Measurements from ENCODE around the gene MED9. TPM values are rescaled to one million over a fixed set of nuclear protein-coding genes. Genes with fewer than 3 reads are reported as not detected.
A peak's percentile ranks its signal among the peaks of the same experiment; 100 is the strongest.

Gene MED9
- total and polyA plus RNA-seq, 12 donors, result 8.2 to 41.2 (median 18.4) TPM

DNA sequence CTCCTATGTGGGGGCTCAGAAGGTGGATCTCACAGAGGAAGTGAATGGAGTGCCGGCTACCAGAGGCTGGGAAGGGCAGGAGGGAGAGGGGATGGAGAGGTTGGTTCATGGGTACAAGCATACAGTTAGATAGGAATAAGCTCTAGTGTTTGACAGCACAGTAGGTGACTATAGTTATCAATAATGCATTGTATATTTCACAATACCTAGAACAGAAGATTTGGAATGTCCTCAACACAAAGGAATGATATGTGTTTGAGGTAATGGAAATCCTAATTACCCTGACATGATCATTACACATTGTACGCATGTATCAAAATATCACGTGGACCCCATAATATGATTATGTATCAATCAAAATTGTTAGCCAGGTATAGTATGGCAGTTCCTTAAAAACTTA lies 38.9 kb upstream of the MED9 start:
- Histone ChIP-seq H3K9me3 (replicated peaks in 1 of 3) (no peaks in the 10 kb centered on the region), H3K4me3 (no peak overlapping the region), H3K27ac (no peak overlapping the region), H3K27me3 (no peaks in the 10 kb centered on the region), H3K36me3 (replicated peaks in 1 of 2) (no peaks in the 10 kb centered on the region), H3K4me1 (replicated peaks in 1 of 2) (peaks cover 0 to 6% of the 10 kb centered on the region in 2 donors)
- 85 to 98% (median 93%) methylated on average over 3 of the region's 3 CpGs for WGBS, 4 donors
- intact Hi-C loops (cut with DNase I), result no loop called here
- no peak for DNase-seq
- TF ChIP-seq, protein P1, sequence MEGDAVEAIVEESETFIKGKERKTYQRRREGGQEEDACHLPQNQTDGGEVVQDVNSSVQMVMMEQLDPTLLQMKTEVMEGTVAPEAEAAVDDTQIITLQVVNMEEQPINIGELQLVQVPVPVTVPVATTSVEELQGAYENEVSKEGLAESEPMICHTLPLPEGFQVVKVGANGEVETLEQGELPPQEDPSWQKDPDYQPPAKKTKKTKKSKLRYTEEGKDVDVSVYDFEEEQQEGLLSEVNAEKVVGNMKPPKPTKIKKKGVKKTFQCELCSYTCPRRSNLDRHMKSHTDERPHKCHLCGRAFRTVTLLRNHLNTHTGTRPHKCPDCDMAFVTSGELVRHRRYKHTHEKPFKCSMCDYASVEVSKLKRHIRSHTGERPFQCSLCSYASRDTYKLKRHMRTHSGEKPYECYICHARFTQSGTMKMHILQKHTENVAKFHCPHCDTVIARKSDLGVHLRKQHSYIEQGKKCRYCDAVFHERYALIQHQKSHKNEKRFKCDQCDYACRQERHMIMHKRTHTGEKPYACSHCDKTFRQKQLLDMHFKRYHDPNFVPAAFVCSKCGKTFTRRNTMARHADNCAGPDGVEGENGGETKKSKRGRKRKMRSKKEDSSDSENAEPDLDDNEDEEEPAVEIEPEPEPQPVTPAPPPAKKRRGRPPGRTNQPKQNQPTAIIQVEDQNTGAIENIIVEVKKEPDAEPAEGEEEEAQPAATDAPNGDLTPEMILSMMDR (IDR thresholded peaks at IDR 0.05), result no peak
- TF ChIP-seq POLR2A (IDR thresholded peaks at IDR 0.05), result no peak

DNA sequence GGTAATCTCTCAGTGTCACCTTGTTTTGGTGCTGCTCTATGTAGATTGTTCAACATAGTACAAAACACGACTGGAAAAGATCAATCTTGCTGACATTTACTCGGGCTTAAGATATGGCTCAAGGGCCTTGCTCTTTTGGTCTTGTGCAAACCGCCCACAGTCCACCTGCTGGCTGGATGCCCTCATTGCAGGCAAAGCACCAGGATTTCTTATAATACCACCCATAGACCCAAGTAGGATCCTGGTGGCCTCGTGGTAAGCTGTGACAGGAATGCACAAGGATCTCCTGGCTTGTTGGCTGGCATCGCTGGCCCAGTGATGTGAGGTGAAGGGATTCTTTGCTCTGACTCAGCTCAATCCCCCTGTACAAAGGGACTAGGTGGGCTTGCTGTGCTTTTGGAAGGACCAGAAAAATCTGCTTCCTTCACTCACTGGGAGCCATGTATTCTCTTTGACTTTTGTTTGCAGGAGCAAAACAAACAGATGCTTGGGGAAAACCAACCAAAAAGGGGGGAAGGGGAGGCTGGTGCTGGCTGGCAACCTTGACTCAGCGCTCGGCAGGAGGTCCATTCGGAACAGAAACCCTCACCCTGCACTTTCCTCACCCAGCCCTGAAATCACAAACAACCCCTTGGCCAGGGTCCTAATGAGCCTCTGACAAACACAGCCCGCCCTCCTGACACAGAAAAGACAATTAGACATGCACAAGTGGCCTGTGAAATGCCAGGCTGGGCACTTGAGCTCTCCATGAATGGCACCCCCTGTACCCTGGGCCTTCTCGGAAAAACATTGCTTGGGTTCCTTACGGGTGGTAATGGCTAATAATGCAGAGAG lies 36.6 kb upstream of the MED9 start:
- no peaks in the 10 kb centered on the region for H3K9me3 ChIP-seq (replicated peaks in 1 of 3)
- WGBS, 4 donors, result 62 to 76% (median 66%) methylated on average over 9 to 11 of the region's 11 CpGs
- intact Hi-C loops (cut with DNase I), result loop anchor here in 1 of 2 donors (10.0 kb wide), 1 partner anchor 85 kb away; no protein-coding TSS in a partner anchor
- no peaks in the 10 kb centered on the region for H3K27me3 ChIP-seq
- H3K4me3 ChIP-seq, result no peak overlapping the region
- H3K36me3 ChIP-seq (replicated peaks in 1 of 2), result no peaks in the 10 kb centered on the region
- H3K4me1 ChIP-seq (replicated peaks in 1 of 2), result peaks cover 0 to 6% of the 10 kb centered on the region in 2 donors
- no peak for TF ChIP-seq POLR2A (IDR thresholded peaks at IDR 0.05)
- TF ChIP-seq, protein P1 (IDR thresholded peaks at IDR 0.05), result peak; percentile 17 to 68 (median 53)
- peak; percentile 43 to 81 (median 69) for DNase-seq
- H3K27ac ChIP-seq, result no peak overlapping the region

DNA sequence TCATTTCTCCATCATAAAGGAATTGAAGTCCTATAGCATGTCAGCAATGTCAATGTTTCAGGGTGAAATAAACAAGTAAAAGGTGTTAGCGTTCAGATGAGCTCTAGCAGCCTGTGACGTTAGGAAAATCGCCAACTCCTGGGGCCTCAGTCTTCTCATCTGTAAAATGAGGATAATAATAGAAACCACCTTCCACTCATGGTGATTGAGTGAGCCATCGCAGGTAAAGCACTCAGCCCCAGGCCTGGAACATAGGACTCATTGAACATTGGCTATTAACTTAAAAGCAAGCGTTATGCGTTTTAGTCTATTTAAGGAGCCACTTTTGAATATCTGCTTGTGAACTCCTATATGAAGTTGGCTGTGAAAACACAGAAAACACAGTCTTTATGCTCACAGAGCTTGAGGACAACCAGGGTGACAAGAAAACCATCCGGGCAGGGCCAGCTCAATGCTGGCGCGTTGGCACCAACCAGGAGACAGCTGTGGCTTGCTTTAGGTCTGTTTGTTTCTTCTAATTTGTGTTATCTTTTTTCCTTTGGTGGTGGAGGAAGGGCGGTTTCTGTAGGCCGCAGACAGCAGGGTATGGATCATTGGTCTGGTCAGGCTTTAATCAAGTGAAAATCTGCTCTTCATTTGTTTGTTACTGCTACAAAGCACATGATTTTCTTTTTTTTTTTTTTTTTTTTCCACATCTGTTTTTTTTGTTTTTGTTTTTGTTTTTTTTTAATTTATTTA lies 35.7 kb upstream of the MED9 start:
- H3K4me3 ChIP-seq, result no peak overlapping the region
- no peaks in the 10 kb centered on the region for H3K27me3 ChIP-seq
- DNase-seq, result peak in 1 of 7 donors; percentile 13
- H3K27ac ChIP-seq, result no peak overlapping the region
- intact Hi-C loops (cut with DNase I), result loop anchor here in 1 of 2 donors (10.0 kb wide), 1 partner anchor 86 kb away; no protein-coding TSS in a partner anchor
- no peak for TF ChIP-seq POLR2A (IDR thresholded peaks at IDR 0.05)
- TF ChIP-seq, protein P1 (IDR thresholded peaks at IDR 0.05), result no peak
- H3K36me3 ChIP-seq (replicated peaks in 1 of 2), result no peaks in the 10 kb centered on the region
- peaks cover 0 to 6% of the 10 kb centered on the region in 2 donors for H3K4me1 ChIP-seq (replicated peaks in 1 of 2)
- H3K9me3 ChIP-seq (replicated peaks in 1 of 3), result no peaks in the 10 kb centered on the region
- 93 to 98% (median 95%) methylated on average over 11 of the region's 11 CpGs for WGBS, 4 donors

DNA sequence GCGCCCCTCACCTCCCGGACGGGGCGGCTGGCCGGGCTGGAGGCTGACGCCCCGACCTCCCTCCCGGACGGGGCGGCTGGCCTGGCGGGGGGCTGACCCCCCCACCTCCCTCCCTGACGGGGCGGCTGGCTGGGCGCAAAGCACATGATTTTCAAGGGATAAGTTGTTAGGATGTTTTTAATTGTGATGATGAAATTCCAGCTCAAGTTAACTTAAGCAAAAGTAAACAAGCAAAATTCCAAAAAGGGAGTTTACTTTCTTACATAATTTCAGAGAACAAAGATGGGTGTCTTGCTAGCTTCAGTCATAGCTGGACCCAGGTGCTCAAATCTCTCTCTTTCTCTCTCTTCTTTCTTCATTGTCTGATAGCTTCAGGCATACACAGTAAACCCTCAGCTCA lies 33.6 kb upstream of the MED9 start:
- H3K36me3 ChIP-seq (replicated peaks in 1 of 2), result no peaks in the 10 kb centered on the region
- intact Hi-C loops (cut with DNase I), result loop anchor here in 1 of 2 donors (10.0 kb wide), 1 partner anchor 88 kb away; no protein-coding TSS in a partner anchor
- TF ChIP-seq, protein P1 (IDR thresholded peaks at IDR 0.05), result no peak
- TF ChIP-seq POLR2A (IDR thresholded peaks at IDR 0.05), result no peak
- no peak overlapping the region for H3K27ac ChIP-seq
- 78 to 83% (median 83%) methylated on average over 4 to 14 of the region's 14 CpGs; no CpG with 5 or more reads in 1 of the 4 donors for WGBS, 4 donors
- no peak overlapping the region for H3K4me3 ChIP-seq
- H3K9me3 ChIP-seq (replicated peaks in 1 of 3), result no peaks in the 10 kb centered on the region
- DNase-seq, result no peak
- H3K27me3 ChIP-seq, result no peaks in the 10 kb centered on the region
- peaks cover 0 to 6% of the 10 kb centered on the region in 2 donors for H3K4me1 ChIP-seq (replicated peaks in 1 of 2)
